Measurements from ENCODE around the gene CD59. TPM values are rescaled to one million over a fixed set of nuclear protein-coding genes. Genes with fewer than 3 reads are reported as not detected.

Gene CD59
- total and polyA plus RNA-seq, 10 of the 15 experiments (the other 5 are each of a cell fraction or from before 2014, with no cell fraction given): 55.5 to 256 (median 181) TPM

- POLR2A ChIA-PET: interaction anchor here (1.0 to 1.9 kb wide), 5 partner anchors 9 to 41 kb away, joined by 3 to 7 read pairs (median 4); partner anchors contain the start of genes C11orf91 and FBXO3
- DNase-seq (ENCODE audit: low read depth, low spot score) (no peak), ATAC-seq (no peak), FAIRE-seq (no peak)
- peak overlapping the region; percentile 96 for H3K4me2 ChIP-seq (ENCODE audit: control insufficient read depth, insufficient read depth)
- H3K27ac ChIP-seq (ENCODE audit: control insufficient read depth, insufficient read depth): no peak overlapping the region; the same call in 1 of the 2 replicates
- H3K9me3 ChIP-seq (replicated peaks; ENCODE audit: control insufficient read depth, insufficient read depth, low read length): no peaks in the 10 kb centered on the region
- no peak for TF ChIP-seq CUX1 (IDR thresholded peaks at IDR 0.05; ENCODE audit: insufficient replicate concordance, low read depth, low read length)
- no peak for TF ChIP-seq CEBPB (IDR thresholded peaks at IDR 0.05; ENCODE audit: borderline replicate concordance in 1 of 2, low read depth in 2 of 2, low read length in 2 of 2)
- no peak for TF ChIP-seq ZBED1 (IDR thresholded peaks at IDR 0.05; ENCODE audit: borderline replicate concordance)
- TF ChIP-seq POLR2AphosphoS5 (IDR thresholded peaks at IDR 0.05; ENCODE audit: low read length): 0 out of 2 replicates have a peak, but pooled peaks have one; percentile 28
- peaks cover 17% of the 10 kb centered on the region for H3K4me1 ChIP-seq (ENCODE audit: control insufficient read depth, insufficient read depth, low read length)
- no peaks in the 10 kb centered on the region for H3K27me3 ChIP-seq (replicated peaks in 1 of 2; ENCODE audit: control insufficient read depth in 2 of 2, insufficient read depth in 2 of 2, low read length in 1 of 2)
- in situ Hi-C loops (cut with MboI) (no loop called here), intact Hi-C loops (cut with micrococcal nuclease; ENCODE audit: unreplicated experiment) (no loop called here)
- 81% methylated on average over 7 of the region's 7 CpGs for WGBS (ENCODE audit: insufficient coverage, insufficient replicate concordance, low lambda C conversion rate, missing lambda C conversion rate)
- H3K36me3 ChIP-seq (ENCODE audit: control insufficient read depth in 2 of 2, insufficient read depth in 2 of 2, low read length in 1 of 2): peaks cover 0 to 4% of the 10 kb centered on the region in 2 experiments; a peak in 1 of 4 replicates
- RAD21 ChIA-PET (ENCODE audit: unreplicated experiment): interaction anchor here (1.0 to 3.6 kb wide), 6 partner anchors 9 to 27 kb away, joined by 3 to 22 read pairs (median 8); no protein-coding TSS in a partner anchor
- BruUV-seq (replicated peaks): no TSS peak
- SMC1A ChIA-PET (ENCODE audit: uncharacterized antibody, unreplicated experiment): interaction anchor here (0.6 to 5.9 kb wide), 10 partner anchors 8 to 354 kb away, joined by 3 to 43 read pairs (median 3); no protein-coding TSS in a partner anchor
- H4K20me1 ChIP-seq (ENCODE audit: control insufficient read depth, insufficient read depth): no peaks in the 10 kb centered on the region
- H3K9ac ChIP-seq (ENCODE audit: control insufficient read depth, insufficient read depth, low read length): no peak overlapping the region
- no peak overlapping the region for H2AFZ ChIP-seq (ENCODE audit: control insufficient read depth, low read depth, low read length)
- peak overlapping the region; percentile 83 for H3K4me3 ChIP-seq
- H3K79me2 ChIP-seq (ENCODE audit: control insufficient read depth, insufficient read depth, low read length): peaks cover 58% of the 10 kb centered on the region
- CTCF ChIA-PET: interaction anchor here (0.9 to 2.6 kb wide), 4 partner anchors 8 to 17 kb away, joined by 3 to 21 read pairs (median 6); no protein-coding TSS in a partner anchor
Measured at GRCh38 chr11:33733980-33734379, 2.2 kb downstream of the CD59 start.
